ENCODE measurements around the gene LEMD3.
A peak's percentile ranks its signal among the peaks of the same experiment; 100 is the strongest.

LEMD3 gene

DNA sequence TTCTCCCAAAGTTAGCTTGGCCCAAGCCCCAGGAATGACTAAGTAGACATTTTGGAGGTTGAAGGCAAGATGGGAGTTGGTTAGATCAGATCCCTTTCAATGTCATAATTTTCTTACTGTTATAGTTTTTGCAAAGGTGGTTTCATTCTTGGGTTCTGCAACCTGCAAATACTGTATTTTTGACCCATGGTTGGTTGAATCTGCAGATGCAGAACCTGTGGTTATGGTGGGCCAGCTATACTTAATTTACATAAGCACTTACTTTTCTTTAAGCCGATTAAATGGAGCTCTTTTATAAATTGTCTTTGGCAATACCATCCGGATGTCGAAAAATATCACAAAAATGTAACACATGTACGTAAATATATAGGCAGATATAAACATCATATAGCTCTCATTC lies 25.6 kb downstream of the LEMD3 start:
- no peak overlapping the region for H3K4me3 ChIP-seq (replicated peaks; ENCODE audit: low read depth, low read length)
- no peak for DNase-seq (ENCODE audit: low read depth)
- TF ChIP-seq, protein P1, sequence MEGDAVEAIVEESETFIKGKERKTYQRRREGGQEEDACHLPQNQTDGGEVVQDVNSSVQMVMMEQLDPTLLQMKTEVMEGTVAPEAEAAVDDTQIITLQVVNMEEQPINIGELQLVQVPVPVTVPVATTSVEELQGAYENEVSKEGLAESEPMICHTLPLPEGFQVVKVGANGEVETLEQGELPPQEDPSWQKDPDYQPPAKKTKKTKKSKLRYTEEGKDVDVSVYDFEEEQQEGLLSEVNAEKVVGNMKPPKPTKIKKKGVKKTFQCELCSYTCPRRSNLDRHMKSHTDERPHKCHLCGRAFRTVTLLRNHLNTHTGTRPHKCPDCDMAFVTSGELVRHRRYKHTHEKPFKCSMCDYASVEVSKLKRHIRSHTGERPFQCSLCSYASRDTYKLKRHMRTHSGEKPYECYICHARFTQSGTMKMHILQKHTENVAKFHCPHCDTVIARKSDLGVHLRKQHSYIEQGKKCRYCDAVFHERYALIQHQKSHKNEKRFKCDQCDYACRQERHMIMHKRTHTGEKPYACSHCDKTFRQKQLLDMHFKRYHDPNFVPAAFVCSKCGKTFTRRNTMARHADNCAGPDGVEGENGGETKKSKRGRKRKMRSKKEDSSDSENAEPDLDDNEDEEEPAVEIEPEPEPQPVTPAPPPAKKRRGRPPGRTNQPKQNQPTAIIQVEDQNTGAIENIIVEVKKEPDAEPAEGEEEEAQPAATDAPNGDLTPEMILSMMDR (IDR thresholded peaks at IDR 0.05; ENCODE audit: low read length, missing control alignments): no peak

- no peak for DNase-seq (ENCODE audit: low read depth)
- TF ChIP-seq, protein P1 (IDR thresholded peaks at IDR 0.05; ENCODE audit: low read length, missing control alignments): no peak
- no peak overlapping the region for H3K4me3 ChIP-seq (replicated peaks; ENCODE audit: low read depth, low read length)
Measured at GRCh38 chr12:65195387-65196055, 26.1 kb downstream of the LEMD3 start.

- TF ChIP-seq, protein P1 (IDR thresholded peaks at IDR 0.05; ENCODE audit: low read length, missing control alignments): no peak
Measured at GRCh38 chr12:65196762-65197567, 27.6 kb downstream of the LEMD3 start.

DNA sequence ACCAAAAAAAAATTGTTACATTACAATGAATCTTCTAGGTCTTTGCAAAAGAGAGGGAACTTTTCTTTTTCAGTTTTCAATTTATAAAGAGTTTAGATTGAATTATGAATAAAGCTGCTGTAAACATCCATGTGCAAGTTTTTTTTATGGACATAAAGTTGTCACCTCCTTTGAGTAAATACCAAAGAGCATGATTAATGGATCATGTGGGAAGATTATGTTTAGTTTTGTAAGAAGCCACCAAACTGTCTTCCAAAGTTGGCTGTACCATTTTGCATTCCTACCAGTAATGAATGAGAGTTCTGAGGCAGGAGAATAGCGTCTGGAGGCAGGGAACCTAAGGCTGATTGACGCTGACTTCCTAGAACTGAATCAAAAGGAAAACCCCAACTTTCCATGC lies 30.2 kb downstream of the LEMD3 start:
- TF ChIP-seq, protein P1 (IDR thresholded peaks at IDR 0.05; ENCODE audit: low read length, missing control alignments): no peak
- no peak for DNase-seq (ENCODE audit: low read depth)
- H3K4me3 ChIP-seq (replicated peaks; ENCODE audit: low read depth, low read length): no peak overlapping the region

More at GRCh38 chr12:65196762-65197567, 27.6 kb downstream of the LEMD3 start:
- no peak overlapping the region for H3K4me3 ChIP-seq (replicated peaks; ENCODE audit: low read depth, low read length)
- DNase-seq (ENCODE audit: low read depth): no peak

- DNase-seq (ENCODE audit: low read depth): peak; percentile 46
- TF ChIP-seq, protein P1 (IDR thresholded peaks at IDR 0.05; ENCODE audit: low read length, missing control alignments): no peak
Measured at GRCh38 chr12:65200007-65200665, 30.8 kb downstream of the LEMD3 start.

DNA sequence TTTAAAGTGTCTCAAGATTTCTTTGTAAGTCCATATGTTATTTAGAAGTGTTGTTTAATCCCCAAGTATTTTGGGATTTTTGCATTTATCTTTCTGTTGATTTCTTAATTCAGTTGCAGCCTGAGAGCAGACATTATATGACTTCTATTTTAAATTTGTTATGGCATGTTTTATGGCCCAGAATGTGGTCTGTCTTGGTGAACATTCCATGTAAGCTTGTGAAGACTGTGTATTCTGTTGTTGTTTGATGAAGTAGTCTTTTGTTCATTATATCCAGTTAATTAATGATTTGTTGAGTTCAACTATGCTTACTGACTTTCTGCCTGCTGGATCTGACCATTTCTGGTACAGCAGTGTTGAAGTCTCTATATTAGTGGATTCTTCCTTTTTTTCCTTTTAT lies 34.0 kb downstream of the LEMD3 start:
- no peak for DNase-seq (ENCODE audit: low read depth)
- H3K4me3 ChIP-seq (replicated peaks; ENCODE audit: low read depth, low read length): no peak overlapping the region
- TF ChIP-seq, protein P1 (IDR thresholded peaks at IDR 0.05; ENCODE audit: low read length, missing control alignments): no peak

More at GRCh38 chr12:65200007-65200665, 30.8 kb downstream of the LEMD3 start:
- no peak overlapping the region for H3K4me3 ChIP-seq (replicated peaks; ENCODE audit: low read depth, low read length)

All from fibroblast of pulmonary artery (primary cell).